A673 (cell line): ENCODE results near the gene DCLRE1A. TPM values are rescaled to one million over a fixed set of nuclear protein-coding genes. Genes with fewer than 3 reads are reported as not detected.
A peak's percentile ranks its signal among the peaks of the same experiment; 100 is the strongest.

Experiments used
- BruUV-seq: library from RNA; stranded (reverse); fragments of 400-500 nt; replicated peaks from 2 replicates; lab custom pipeline; 2021; lab: Mats Ljungman, UMichigan
- CTCF ChIA-PET: fragments of 300-600 bp; sonication (Branson Sonifier 250); formaldehyde crosslinking; loops from one replicate; lab custom pipeline; 2022; ENCODE audit warnings: antibody characterized with exemption; lab: Charles Lee
- POLR2A ChIA-PET: fragments of 300-600 bp; sonication (Branson Sonifier 250); formaldehyde crosslinking; loops from one replicate; lab custom pipeline; 2022; ENCODE audit warnings: antibody characterized with exemption; ENCODE audit not compliant: low non-redundant PET; lab: Charles Lee
- DNase-seq: peaks from one replicate; pipeline ENCODE4 v3.0.0-alpha.2; 2015; ENCODE audit warnings: low spot score
- H3K27ac ChIP-seq: fragments of 200-600 bp; sonication (generic); 2 replicates; pipeline ENCODE4 v1.5.1; 2016; ENCODE audit warnings: mixed run types, low read depth, mild to moderate bottlenecking, mixed read lengths, antibody characterized with exemption, low read length; ENCODE audit not compliant: poor library complexity, severe bottlenecking
- H3K27me3 ChIP-seq: fragments of 200-600 bp; sonication (generic); replicated peaks from 2 replicates; pipeline ENCODE4 v1.6.1; 2017; ENCODE audit warnings: mixed run types, low read depth, mild to moderate bottlenecking, mixed read lengths, antibody characterized with exemption, low read length; ENCODE audit not compliant: insufficient read depth, poor library complexity
- H3K36me3 ChIP-seq: fragments of 200-600 bp; sonication (generic); 2 replicates; pipeline ENCODE4 v1.6.1; 2016; ENCODE audit warnings: mixed run types, mild to moderate bottlenecking, mixed read lengths, antibody characterized with exemption, low read length; ENCODE audit not compliant: insufficient read depth, poor library complexity, severe bottlenecking
- H3K4me1 ChIP-seq: fragments of 200-600 bp; sonication (generic); 2 replicates; pipeline ENCODE4 v1.6.1; 2017; ENCODE audit warnings: mixed run types, mild to moderate bottlenecking, mixed read lengths, antibody characterized with exemption, low read length; ENCODE audit not compliant: insufficient read depth, poor library complexity, severe bottlenecking
- H3K4me3 ChIP-seq: fragments of 200-600 bp; sonication (generic); 2 replicates; pipeline ENCODE4 v1.5.1; 2016; ENCODE audit warnings: low read depth, mixed run types, mild to moderate bottlenecking, mixed read lengths, low read length; ENCODE audit not compliant: poor library complexity, severe bottlenecking
- H3K9me3 ChIP-seq: fragments of 200-600 bp; sonication (generic); 2 replicates; pipeline ENCODE4 v1.6.1; 2016; ENCODE audit warnings: mixed run types, low read depth, mild to moderate bottlenecking, mixed read lengths, antibody characterized with exemption, low read length; ENCODE audit not compliant: poor library complexity, severe bottlenecking
- EZH2 ChIP-seq: fragments of 200-600 bp; sonication (generic); IDR thresholded peaks from 2 replicates; pipeline ENCODE4 v1.6.1; 2017; ENCODE audit warnings: borderline replicate concordance, low read depth, mild to moderate bottlenecking, mixed read lengths, antibody characterized with exemption, low read length; ENCODE audit not compliant: poor library complexity, severe bottlenecking
- intact Hi-C: fragments of 100-400 bp; cut with micrococcal nuclease; formaldehyde crosslinking; loops from one replicate; pipeline ENCODE4 v1.10.0; 2022; ENCODE audit not compliant: unreplicated experiment
- total RNA-seq: library from RNA; stranded (reverse); gene quantifications from 2 replicates; pipeline ENCODE4 v1.2.3, GENCODE V29; 2021
- TF ChIP-seq, protein P1 (sequence below): fragments of 300-800, 200-600 bp; sonication (generic); conservative IDR thresholded peaks from 2 replicates; pipeline ENCODE4 v1.5.1; 2017; ENCODE audit warnings: low read depth, mild to moderate bottlenecking, antibody characterized with exemption, low read length, moderate library complexity, mixed read lengths

Gene DCLRE1A
- total RNA-seq, 1 experiment from 2014 or later = 75.6 TPM

DNA sequence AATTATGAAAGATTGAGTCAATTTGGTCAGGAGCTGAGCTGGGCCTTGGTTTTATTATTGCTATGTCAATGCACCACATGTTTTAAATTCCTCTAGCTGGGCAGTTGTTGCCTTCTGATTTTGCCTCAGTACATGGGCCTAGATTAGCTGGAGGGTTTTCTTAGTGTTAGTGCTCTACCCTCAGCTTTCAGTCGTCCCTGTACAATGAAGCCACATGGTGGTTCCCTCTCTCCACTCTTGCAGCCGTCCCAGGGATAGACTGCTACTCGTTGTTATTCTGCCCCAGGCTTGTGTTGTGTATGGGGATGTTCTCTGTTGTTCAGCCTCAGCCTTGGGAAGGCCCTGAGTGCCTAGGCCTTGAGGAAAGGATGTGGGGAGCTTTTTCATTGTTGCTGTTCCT, 37.6 kb upstream of the DCLRE1A start:
- peaks cover 9% of the 10 kb centered on the region for H3K4me1 ChIP-seq
- H3K27ac ChIP-seq = no peak overlapping the region
- no peaks in the 10 kb centered on the region for H3K27me3 ChIP-seq
- no peak overlapping the region for H3K4me3 ChIP-seq
- peaks cover 35% of the 10 kb centered on the region for H3K36me3 ChIP-seq
- POLR2A ChIA-PET = no interaction called here
- DNase-seq = peak; percentile 56
- no TSS peak for BruUV-seq
- TF ChIP-seq, protein P1, sequence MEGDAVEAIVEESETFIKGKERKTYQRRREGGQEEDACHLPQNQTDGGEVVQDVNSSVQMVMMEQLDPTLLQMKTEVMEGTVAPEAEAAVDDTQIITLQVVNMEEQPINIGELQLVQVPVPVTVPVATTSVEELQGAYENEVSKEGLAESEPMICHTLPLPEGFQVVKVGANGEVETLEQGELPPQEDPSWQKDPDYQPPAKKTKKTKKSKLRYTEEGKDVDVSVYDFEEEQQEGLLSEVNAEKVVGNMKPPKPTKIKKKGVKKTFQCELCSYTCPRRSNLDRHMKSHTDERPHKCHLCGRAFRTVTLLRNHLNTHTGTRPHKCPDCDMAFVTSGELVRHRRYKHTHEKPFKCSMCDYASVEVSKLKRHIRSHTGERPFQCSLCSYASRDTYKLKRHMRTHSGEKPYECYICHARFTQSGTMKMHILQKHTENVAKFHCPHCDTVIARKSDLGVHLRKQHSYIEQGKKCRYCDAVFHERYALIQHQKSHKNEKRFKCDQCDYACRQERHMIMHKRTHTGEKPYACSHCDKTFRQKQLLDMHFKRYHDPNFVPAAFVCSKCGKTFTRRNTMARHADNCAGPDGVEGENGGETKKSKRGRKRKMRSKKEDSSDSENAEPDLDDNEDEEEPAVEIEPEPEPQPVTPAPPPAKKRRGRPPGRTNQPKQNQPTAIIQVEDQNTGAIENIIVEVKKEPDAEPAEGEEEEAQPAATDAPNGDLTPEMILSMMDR = 0 out of 2 replicates have a peak, but pooled peaks have one; percentile 28
- TF ChIP-seq EZH2 = no peak
- intact Hi-C loops = no loop called here
- CTCF ChIA-PET = no interaction called here
- peaks cover 11% of the 10 kb centered on the region for H3K9me3 ChIP-seq

GRCh38 chr10:113890769-113891168, 36.9 kb upstream of the DCLRE1A start:
- ChIA-PET CTCF (no interaction called here), POLR2A (no interaction called here)
- Histone ChIP-seq H3K27me3 (no peaks in the 10 kb centered on the region), H3K36me3 (peaks cover 42% of the 10 kb centered on the region), H3K4me3 (no peak overlapping the region), H3K4me1 (peaks cover 9% of the 10 kb centered on the region), H3K27ac (no peak overlapping the region), H3K9me3 (peaks cover 17% of the 10 kb centered on the region)
- TF ChIP-seq EZH2 = no peak
- TF ChIP-seq, protein P1 = no peak
- intact Hi-C loops = no loop called here
- peak; percentile 24 for DNase-seq
- no TSS peak for BruUV-seq

DNA sequence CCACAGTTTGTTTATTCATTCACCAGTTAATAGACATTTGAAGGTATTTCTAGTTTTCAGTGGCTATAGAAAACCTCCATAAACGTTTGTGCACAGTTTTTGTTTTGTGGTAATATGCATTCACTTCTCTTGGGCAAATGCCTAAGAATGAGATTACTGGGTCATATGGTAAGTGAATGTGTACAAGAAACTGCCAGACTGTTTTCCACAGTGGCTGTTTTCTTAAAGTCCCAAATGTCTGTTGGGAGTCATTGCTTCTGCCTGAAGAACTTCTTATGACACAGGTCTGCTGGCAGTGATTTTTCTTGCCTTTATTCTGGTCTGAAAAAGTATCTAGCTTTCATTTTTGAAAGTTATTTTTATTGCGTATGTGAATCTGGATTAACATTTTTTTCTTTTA, 36.0 kb upstream of the DCLRE1A start:
- TF ChIP-seq, protein P1 = no peak
- TF ChIP-seq EZH2 = no peak
- H3K4me3 ChIP-seq = no peak overlapping the region
- peaks cover 9% of the 10 kb centered on the region for H3K4me1 ChIP-seq
- ChIA-PET CTCF (no interaction called here), POLR2A (no interaction called here)
- peaks cover 25% of the 10 kb centered on the region for H3K9me3 ChIP-seq
- peaks cover 50% of the 10 kb centered on the region for H3K36me3 ChIP-seq
- no peak overlapping the region for H3K27ac ChIP-seq
- intact Hi-C loops = no loop called here
- no TSS peak for BruUV-seq
- no peaks in the 10 kb centered on the region for H3K27me3 ChIP-seq
- DNase-seq = no peak
